ENCODE data around the gene AATF. TPM values are rescaled to one million over a fixed set of nuclear protein-coding genes. Genes with fewer than 3 reads are reported as not detected.

The AATF gene
- total and polyA plus RNA-seq, 9 of the 15 experiments (the other 6 are each of a cell fraction or from before 2014, with no cell fraction given) = 34.5 to 133 (median 90.1) TPM

DNA sequence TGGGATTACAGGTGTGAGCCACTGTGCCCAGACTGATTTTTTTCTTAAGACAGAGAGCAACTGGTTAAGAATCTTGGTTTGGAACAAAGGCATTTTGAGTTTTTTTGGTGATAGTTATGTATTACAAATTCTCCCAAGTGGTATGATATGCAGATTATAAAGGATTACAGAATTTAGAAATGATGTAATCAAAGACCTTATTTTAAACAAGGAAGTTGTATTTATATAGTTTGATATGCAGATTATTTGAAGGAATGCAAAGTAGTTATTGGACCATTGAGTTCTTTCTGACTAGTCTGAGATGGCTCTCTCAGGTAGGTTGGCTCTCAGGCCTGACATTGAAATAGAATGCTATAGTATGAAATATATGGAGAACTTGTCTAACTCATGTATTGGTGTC, 34.9 kb downstream of the AATF start (continued):
- TF ChIP-seq SIN3B (IDR thresholded peaks at IDR 0.05; ENCODE audit: low read depth) (no peak), ELF1 (tag; IDR thresholded peaks at IDR 0.05) (no peak), C11orf30 (IDR thresholded peaks at IDR 0.05; ENCODE audit: low read depth) (no peak)
- TF ChIP-seq, protein P1, sequence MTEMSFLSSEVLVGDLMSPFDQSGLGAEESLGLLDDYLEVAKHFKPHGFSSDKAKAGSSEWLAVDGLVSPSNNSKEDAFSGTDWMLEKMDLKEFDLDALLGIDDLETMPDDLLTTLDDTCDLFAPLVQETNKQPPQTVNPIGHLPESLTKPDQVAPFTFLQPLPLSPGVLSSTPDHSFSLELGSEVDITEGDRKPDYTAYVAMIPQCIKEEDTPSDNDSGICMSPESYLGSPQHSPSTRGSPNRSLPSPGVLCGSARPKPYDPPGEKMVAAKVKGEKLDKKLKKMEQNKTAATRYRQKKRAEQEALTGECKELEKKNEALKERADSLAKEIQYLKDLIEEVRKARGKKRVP (CRISPR knock-in tag; IDR thresholded peaks at IDR 0.05) = no peak
- TF ChIP-seq, protein P2, sequence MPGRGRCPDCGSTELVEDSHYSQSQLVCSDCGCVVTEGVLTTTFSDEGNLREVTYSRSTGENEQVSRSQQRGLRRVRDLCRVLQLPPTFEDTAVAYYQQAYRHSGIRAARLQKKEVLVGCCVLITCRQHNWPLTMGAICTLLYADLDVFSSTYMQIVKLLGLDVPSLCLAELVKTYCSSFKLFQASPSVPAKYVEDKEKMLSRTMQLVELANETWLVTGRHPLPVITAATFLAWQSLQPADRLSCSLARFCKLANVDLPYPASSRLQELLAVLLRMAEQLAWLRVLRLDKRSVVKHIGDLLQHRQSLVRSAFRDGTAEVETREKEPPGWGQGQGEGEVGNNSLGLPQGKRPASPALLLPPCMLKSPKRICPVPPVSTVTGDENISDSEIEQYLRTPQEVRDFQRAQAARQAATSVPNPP (IDR thresholded peaks at IDR 0.05; ENCODE audit: borderline replicate concordance, insufficient read depth, insufficient read length) = no peak

DNA sequence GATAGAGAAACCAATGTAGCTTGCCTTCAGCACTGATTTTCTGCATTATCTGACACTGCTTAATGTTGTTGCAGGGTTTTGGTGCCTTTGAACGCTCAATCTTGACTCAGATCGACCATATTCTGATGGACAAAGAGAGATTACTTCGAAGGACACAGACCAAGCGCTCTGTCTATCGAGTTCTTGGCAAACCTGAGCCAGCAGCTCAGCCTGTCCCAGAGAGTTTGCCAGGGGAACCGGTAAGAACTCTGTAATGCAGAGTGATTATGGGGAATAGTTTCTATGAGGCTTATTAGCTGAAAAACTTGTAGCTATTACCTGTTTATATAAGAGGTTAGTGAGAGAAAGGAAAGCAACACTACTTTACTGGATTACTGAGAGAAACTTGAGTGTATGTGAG, 40.4 kb downstream of the AATF start:
- Histone ChIP-seq H3K36me3 (ENCODE audit: control insufficient read depth, insufficient read depth, low read length) (peaks cover 90% of the 10 kb centered on the region), H3K4me2 (ENCODE audit: insufficient read depth, low read length) (no peak overlapping the region), H3K27me3 (ENCODE audit: control insufficient read depth in 2 of 2, insufficient read depth in 2 of 2, low read length in 2 of 2) (no peaks in the 10 kb centered on the region), H3K9ac (ENCODE audit: insufficient read depth in 1 of 2, low read depth in 2 of 2, low read length in 2 of 2) (no peak overlapping the region), H3K9me3 (replicated peaks; ENCODE audit: control insufficient read depth, insufficient read depth, low read depth, low read length) (no peaks in the 10 kb centered on the region), H3K9me1 (ENCODE audit: control insufficient read depth, insufficient read depth, low read length) (no peaks in the 10 kb centered on the region), H3K4me1 (replicated peaks in 1 of 2; ENCODE audit: control insufficient read depth in 2 of 2, insufficient read depth in 2 of 2, low read length in 2 of 2) (no peaks in the 10 kb centered on the region), H3K4me3 (no peak overlapping the region), H3K27ac (ENCODE audit: extremely low read depth, low read depth, low read length) (no peak overlapping the region), H3K79me2 (ENCODE audit: control insufficient read depth, insufficient read depth, low read length) (peaks cover 2% of the 10 kb centered on the region; the same call in 2 of the 3 replicates), H2AFZ (ENCODE audit: low read depth, low read length) (no peak overlapping the region), H4K20me1 (replicated peaks; ENCODE audit: control insufficient read depth, insufficient read depth, low read length) (no peaks in the 10 kb centered on the region)
- WGBS (ENCODE audit: insufficient coverage, low coverage, missing lambda C conversion rate) = 92% methylated on average over 6 of the region's 6 CpGs
- no TSS peak for BruUV-seq (replicated peaks)
- ATAC-seq (no peak), FAIRE-seq (no peak), DNase-seq (ENCODE audit: extremely low read depth in 1 of 4, low spot score in 3 of 4) (no peak)
- CTCF ChIA-PET (ENCODE audit: low intra/inter-chr PET ratio) = no interaction called here
- intact Hi-C loops (cut with micrococcal nuclease) = no loop called here
- in situ Hi-C loops (cut with MboI) = no loop called here
- POLR2A ChIA-PET = interaction anchor here (0.8 kb wide), 1 partner anchor 48 kb away, joined by 4 read pairs; no protein-coding TSS in a partner anchor
- TF ChIP-seq ZNF668 (CRISPR knock-in tag; IDR thresholded peaks at IDR 0.05) (no peak), KDM5B (IDR thresholded peaks at IDR 0.05; ENCODE audit: insufficient replicate concordance, low read depth, low read length) (no peak), TOE1 (IDR thresholded peaks at IDR 0.05; ENCODE audit: borderline replicate concordance) (no peak), TOE1 (CRISPR knock-in tag; IDR thresholded peaks at IDR 0.05; ENCODE audit: borderline replicate concordance, low read depth) (no peak), ZBTB8A (IDR thresholded peaks at IDR 0.05; ENCODE audit: partially characterized antibody) (no peak), ZFP30 (CRISPR knock-in tag; IDR thresholded peaks at IDR 0.05; ENCODE audit: borderline replicate concordance) (no peak), ZNF408 (CRISPR knock-in tag; IDR thresholded peaks at IDR 0.05; ENCODE audit: low read depth) (no peak)
- TF ChIP-seq, protein P3, sequence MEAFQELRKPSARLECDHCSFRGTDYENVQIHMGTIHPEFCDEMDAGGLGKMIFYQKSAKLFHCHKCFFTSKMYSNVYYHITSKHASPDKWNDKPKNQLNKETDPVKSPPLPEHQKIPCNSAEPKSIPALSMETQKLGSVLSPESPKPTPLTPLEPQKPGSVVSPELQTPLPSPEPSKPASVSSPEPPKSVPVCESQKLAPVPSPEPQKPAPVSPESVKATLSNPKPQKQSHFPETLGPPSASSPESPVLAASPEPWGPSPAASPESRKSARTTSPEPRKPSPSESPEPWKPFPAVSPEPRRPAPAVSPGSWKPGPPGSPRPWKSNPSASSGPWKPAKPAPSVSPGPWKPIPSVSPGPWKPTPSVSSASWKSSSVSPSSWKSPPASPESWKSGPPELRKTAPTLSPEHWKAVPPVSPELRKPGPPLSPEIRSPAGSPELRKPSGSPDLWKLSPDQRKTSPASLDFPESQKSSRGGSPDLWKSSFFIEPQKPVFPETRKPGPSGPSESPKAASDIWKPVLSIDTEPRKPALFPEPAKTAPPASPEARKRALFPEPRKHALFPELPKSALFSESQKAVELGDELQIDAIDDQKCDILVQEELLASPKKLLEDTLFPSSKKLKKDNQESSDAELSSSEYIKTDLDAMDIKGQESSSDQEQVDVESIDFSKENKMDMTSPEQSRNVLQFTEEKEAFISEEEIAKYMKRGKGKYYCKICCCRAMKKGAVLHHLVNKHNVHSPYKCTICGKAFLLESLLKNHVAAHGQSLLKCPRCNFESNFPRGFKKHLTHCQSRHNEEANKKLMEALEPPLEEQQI (IDR thresholded peaks at IDR 0.05) = no peak
- TF ChIP-seq, protein P4, sequence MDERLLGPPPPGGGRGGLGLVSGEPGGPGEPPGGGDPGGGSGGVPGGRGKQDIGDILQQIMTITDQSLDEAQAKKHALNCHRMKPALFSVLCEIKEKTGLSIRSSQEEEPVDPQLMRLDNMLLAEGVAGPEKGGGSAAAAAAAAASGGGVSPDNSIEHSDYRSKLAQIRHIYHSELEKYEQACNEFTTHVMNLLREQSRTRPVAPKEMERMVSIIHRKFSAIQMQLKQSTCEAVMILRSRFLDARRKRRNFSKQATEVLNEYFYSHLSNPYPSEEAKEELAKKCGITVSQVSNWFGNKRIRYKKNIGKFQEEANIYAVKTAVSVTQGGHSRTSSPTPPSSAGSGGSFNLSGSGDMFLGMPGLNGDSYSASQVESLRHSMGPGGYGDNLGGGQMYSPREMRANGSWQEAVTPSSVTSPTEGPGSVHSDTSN (CRISPR knock-in tag; IDR thresholded peaks at IDR 0.05; ENCODE audit: low read depth) = no peak
- TF ChIP-seq, protein P4 (tag; conservative IDR thresholded peaks at IDR 0.05; ENCODE audit: low read depth) = no peak
